Endothelial cell of umbilical vein (primary cell): ENCODE data around the gene CERCAM. TPM values are rescaled to one million over a fixed set of nuclear protein-coding genes. Genes with fewer than 3 reads are reported as not detected.

Experiments
- BruUV-seq: library from RNA; stranded (reverse); fragments of 400-500 nt; replicated peaks from 2 replicates; lab custom pipeline; 2021; lab: Mats Ljungman, UMichigan
- CTCF ChIA-PET: fragments of 300-600, 350-600 bp; sonication (Branson Sonifier 250); formaldehyde crosslinking; loops from one replicate; lab custom pipeline; 2021; ENCODE audit warnings: antibody characterized with exemption, inconsistent platforms; lab: Charles Lee
- POLR2A ChIA-PET: fragments of 300-600, 350-600 bp; sonication (Branson Sonifier 250); formaldehyde crosslinking; loops from one replicate; lab custom pipeline; 2021; ENCODE audit warnings: antibody characterized with exemption, inconsistent platforms; lab: Charles Lee
- DNase-seq: peaks from one replicate; pipeline ENCODE4 v3.0.0-alpha.2; 2011; ENCODE audit warnings: low read depth, low spot score
- FAIRE-seq: peaks from 2 replicates; lab custom pipeline; 2011; peaks lifted over from hg19 to GRCh38; lab: Jason Lieb, UNC
- H2AFZ ChIP-seq: 2 replicates; pipeline ENCODE4 v1.6.0; 2012; ENCODE audit warnings: low read depth, low read length, control low read depth, inconsistent platforms
- H3K27ac ChIP-seq: 2 replicates; pipeline ENCODE4 v1.5.1; 2011; ENCODE audit warnings: low read depth, mild to moderate bottlenecking, control low read depth, low read length, moderate library complexity; ENCODE audit not compliant: insufficient read depth
- H3K27me3 ChIP-seq, 2 experiments: 2 replicates each; pipeline versions ENCODE4 v1.6.0 to v1.6.1; 2011; ENCODE audit warnings: low read length in 2 of 2, mixed read lengths in 1 of 2; ENCODE audit not compliant: control insufficient read depth in 2 of 2, insufficient read depth in 2 of 2
- H3K36me3 ChIP-seq, 2 experiments: 2 replicates in 1 of 2; 3 replicates in 1 of 2; pipeline ENCODE4 v1.5.1; 2011; ENCODE audit warnings: low read length in 2 of 2, mild to moderate bottlenecking in 1 of 2, moderate library complexity in 1 of 2; ENCODE audit not compliant: control insufficient read depth in 2 of 2, insufficient read depth in 2 of 2; ENCODE audit errors: extremely low read depth in 1 of 2
- H3K4me1 ChIP-seq: 3 replicates; pipeline ENCODE4 v1.5.1; 2011; ENCODE audit warnings: mild to moderate bottlenecking, low read length; ENCODE audit not compliant: control insufficient read depth, insufficient read depth; ENCODE audit errors: extremely low read depth
- H3K4me2 ChIP-seq: 2 replicates; pipeline ENCODE4 v1.6.1; 2011; ENCODE audit warnings: low read length, control low read depth, mixed read lengths; ENCODE audit not compliant: insufficient read depth
- H3K4me3 ChIP-seq, 3 experiments: fragments of 200-600 bp in 1 of 3; sonication (generic), shearing (Covaris generic) in 1 of 3; replicated peaks in 1 of 3; 2 replicates each; pipeline ENCODE4 v1.5.1; 2011 to 2016; ENCODE audit warnings: control low read depth in 3 of 3, low read length in 3 of 3, mild to moderate bottlenecking in 2 of 3, inconsistent platforms in 1 of 3, low read depth in 1 of 3, moderate library complexity in 1 of 3; ENCODE audit not compliant: insufficient read depth in 1 of 3
- H3K79me2 ChIP-seq: 2 replicates; pipeline ENCODE4 v1.6.0; 2012; ENCODE audit warnings: low read length, inconsistent platforms; ENCODE audit not compliant: control insufficient read depth, insufficient read depth
- H3K9ac ChIP-seq: replicated peaks from 2 replicates; pipeline ENCODE3; 2011; ENCODE audit warnings: low read length, control low read depth; ENCODE audit not compliant: insufficient read depth; ENCODE audit errors: extremely low read depth
- H3K9me1 ChIP-seq: replicated peaks from 3 replicates; pipeline ENCODE4 v1.6.0; 2011; ENCODE audit warnings: mild to moderate bottlenecking, low read length; ENCODE audit not compliant: control insufficient read depth, insufficient read depth; ENCODE audit errors: extremely low read depth
- H3K9me3 ChIP-seq: replicated peaks from 2 replicates; pipeline ENCODE4 v1.5.1; 2012; ENCODE audit warnings: low read length, inconsistent platforms; ENCODE audit not compliant: control insufficient read depth, insufficient read depth
- H4K20me1 ChIP-seq: replicated peaks from 2 replicates; pipeline ENCODE3; 2011; ENCODE audit warnings: mild to moderate bottlenecking, low read length; ENCODE audit not compliant: control insufficient read depth, insufficient read depth; ENCODE audit errors: extremely low read depth
- EZH2 ChIP-seq: IDR thresholded peaks from 2 replicates; pipeline ENCODE4 v1.6.1; 2012; ENCODE audit warnings: borderline replicate concordance, low read depth, mild to moderate bottlenecking, moderate library complexity, low read length, inconsistent platforms; ENCODE audit not compliant: severe bottlenecking
- FOS ChIP-seq: IDR thresholded peaks from 2 replicates; pipeline ENCODE4 v1.6.1; 2011; ENCODE audit warnings: mild to moderate bottlenecking, low read length, moderate library complexity, borderline replicate concordance; ENCODE audit not compliant: insufficient read depth
- GATA2 ChIP-seq: IDR thresholded peaks from 2 replicates; pipeline ENCODE4 v1.7.0; 2011; ENCODE audit warnings: low read depth, mild to moderate bottlenecking, moderate library complexity, mixed read lengths, low read length; ENCODE audit not compliant: insufficient read length, insufficient read depth
- JUN ChIP-seq: IDR thresholded peaks from 2 replicates; pipeline ENCODE4 v1.6.1; 2011; ENCODE audit warnings: borderline replicate concordance, low read depth; ENCODE audit not compliant: insufficient read length, insufficient read depth
- MYC ChIP-seq: IDR thresholded peaks from one replicate; pipeline ENCODE4 v1.6.1; 2011; ENCODE audit warnings: mild to moderate bottlenecking, low read depth, low read length
- POLR2A ChIP-seq: IDR thresholded peaks from 2 replicates; pipeline ENCODE4 v1.6.1; 2012; ENCODE audit warnings: low read depth, mild to moderate bottlenecking, control low read depth, low read length
- POLR2AphosphoS5 ChIP-seq: IDR thresholded peaks from 2 replicates; pipeline ENCODE4 v1.6.1; 2012; ENCODE audit warnings: low read depth, mild to moderate bottlenecking, control low read depth, low read length, moderate library complexity; ENCODE audit not compliant: insufficient read depth
- dilution Hi-C: fragments of 300-500 bp; cut with MboI; formaldehyde crosslinking; loops from one replicate; pipeline ENCODE4 v1.15.0; 2019; ENCODE audit warnings: low sequenced_read_pairs; ENCODE audit not compliant: extremely low pct_ligation_motif_present
- intact Hi-C: fragments of 100-400 bp; cut with micrococcal nuclease; formaldehyde crosslinking; loops from one replicate; pipeline ENCODE4 v1.10.0; 2022
- polyA plus RNA-seq, 4 experiments: library from polyadenylated mRNA; depleted of rRNA in 3 of 4; stranded (reverse) in 3 of 4; unstranded in 1 of 4; fragments of >200 nt; gene quantifications; 2 replicates each; pipeline versions ENCODE4 v1.2.1 to v1.2.3, GENCODE V29; 2011 to 2012; ENCODE audit warnings: missing spikeins in 1 of 4
- total RNA-seq: library from RNA; stranded (reverse); gene quantifications from 2 replicates; pipeline ENCODE4 v1.2.3, GENCODE V29; 2021
- TF ChIP-seq, protein P1 (sequence below): IDR thresholded peaks from 2 replicates; pipeline ENCODE4 v1.6.1; 2011; ENCODE audit not compliant: insufficient read depth, insufficient read length
- TF ChIP-seq, protein P2 (sequence below), 2 donors: IDR thresholded peaks; 1 replicate in 1 of 2; 2 replicates in 1 of 2; pipeline ENCODE4 v1.5.1; 2011; ENCODE audit warnings: low read length in 2 of 2, mild to moderate bottlenecking in 2 of 2, moderate library complexity in 2 of 2, control low read depth in 1 of 2, inconsistent platforms in 1 of 2, low read depth in 1 of 2; ENCODE audit not compliant: insufficient read depth in 1 of 2; ENCODE audit errors: extremely low read depth in 1 of 2

CERCAM gene
- total and polyA plus RNA-seq, 2 donors (not counting 3 experiments of a cell fraction or from before 2014, with no cell fraction given): 47.9 to 77.8 TPM

DNA sequence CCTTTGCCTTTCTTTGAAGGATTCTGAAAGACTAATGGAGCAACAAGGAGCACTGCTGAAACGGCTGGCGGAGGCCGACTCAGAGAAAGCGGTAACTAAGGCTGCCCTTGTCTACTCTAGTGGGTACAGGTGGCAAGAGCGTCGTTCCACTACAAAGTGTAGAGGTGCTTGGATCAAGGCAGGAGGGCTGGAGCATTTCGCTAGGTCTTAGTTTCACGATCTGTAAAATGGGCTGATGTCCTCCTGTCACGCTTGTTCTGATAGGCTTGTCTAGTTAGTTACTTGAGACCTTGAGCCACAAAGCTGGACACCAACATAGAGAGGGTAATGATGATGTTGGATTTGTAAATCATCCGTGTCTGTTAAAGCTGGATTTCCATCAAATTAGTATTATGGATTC, 60.9 kb downstream of the CERCAM start:
- no TSS peak for BruUV-seq
- no peak overlapping the region for H2AFZ ChIP-seq
- DNase-seq (no peak), FAIRE-seq (peak; percentile 8)
- H3K27me3 ChIP-seq: no peaks in the 10 kb centered on the region
- no peak overlapping the region for H3K4me2 ChIP-seq
- H3K9me1 ChIP-seq: no peaks in the 10 kb centered on the region
- intact Hi-C loops (no loop called here), dilution Hi-C loops (no loop called here)
- ChIA-PET POLR2A (no interaction called here), CTCF (interaction anchor here (1.0 to 1.1 kb wide), 2 partner anchors 19 to 43 kb away, joined by 3 to 5 read pairs; no protein-coding TSS in a partner anchor)
- TF ChIP-seq POLR2A (no peak), MYC (no peak), POLR2AphosphoS5 (no peak), EZH2 (no peak), GATA2 (no peak), JUN (no peak), FOS (no peak)
- TF ChIP-seq, protein P1, sequence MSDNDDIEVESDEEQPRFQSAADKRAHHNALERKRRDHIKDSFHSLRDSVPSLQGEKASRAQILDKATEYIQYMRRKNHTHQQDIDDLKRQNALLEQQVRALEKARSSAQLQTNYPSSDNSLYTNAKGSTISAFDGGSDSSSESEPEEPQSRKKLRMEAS: no peak
- TF ChIP-seq, protein P2, sequence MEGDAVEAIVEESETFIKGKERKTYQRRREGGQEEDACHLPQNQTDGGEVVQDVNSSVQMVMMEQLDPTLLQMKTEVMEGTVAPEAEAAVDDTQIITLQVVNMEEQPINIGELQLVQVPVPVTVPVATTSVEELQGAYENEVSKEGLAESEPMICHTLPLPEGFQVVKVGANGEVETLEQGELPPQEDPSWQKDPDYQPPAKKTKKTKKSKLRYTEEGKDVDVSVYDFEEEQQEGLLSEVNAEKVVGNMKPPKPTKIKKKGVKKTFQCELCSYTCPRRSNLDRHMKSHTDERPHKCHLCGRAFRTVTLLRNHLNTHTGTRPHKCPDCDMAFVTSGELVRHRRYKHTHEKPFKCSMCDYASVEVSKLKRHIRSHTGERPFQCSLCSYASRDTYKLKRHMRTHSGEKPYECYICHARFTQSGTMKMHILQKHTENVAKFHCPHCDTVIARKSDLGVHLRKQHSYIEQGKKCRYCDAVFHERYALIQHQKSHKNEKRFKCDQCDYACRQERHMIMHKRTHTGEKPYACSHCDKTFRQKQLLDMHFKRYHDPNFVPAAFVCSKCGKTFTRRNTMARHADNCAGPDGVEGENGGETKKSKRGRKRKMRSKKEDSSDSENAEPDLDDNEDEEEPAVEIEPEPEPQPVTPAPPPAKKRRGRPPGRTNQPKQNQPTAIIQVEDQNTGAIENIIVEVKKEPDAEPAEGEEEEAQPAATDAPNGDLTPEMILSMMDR (IDR thresholded peaks at IDR 0.05; ENCODE audit: extremely low read depth in 1 of 2, insufficient read depth in 1 of 2, low read depth in 1 of 2, low read length in 2 of 2): no peak
- H3K79me2 ChIP-seq: no peaks in the 10 kb centered on the region
- no peaks in the 10 kb centered on the region for H3K4me1 ChIP-seq
- no peaks in the 10 kb centered on the region for H4K20me1 ChIP-seq
- no peak overlapping the region for H3K9ac ChIP-seq
- no peaks in the 10 kb centered on the region for H3K9me3 ChIP-seq
- no peak overlapping the region for H3K27ac ChIP-seq
- peaks cover 10 to 28% of the 10 kb centered on the region in 2 experiments for H3K36me3 ChIP-seq
- H3K4me3 ChIP-seq: no peak overlapping the region
